Choroid plexus epithelial cell (primary cell): ENCODE data around the gene FHOD3.

Source experiments
- DNase-seq: peaks from one replicate; pipeline ENCODE4 v3.0.0-alpha.2; 2010; ENCODE audit warnings: low read depth
- H3K4me3 ChIP-seq: 2 replicates; pipeline ENCODE4 v1.5.1; 2011; ENCODE audit warnings: low read depth, mild to moderate bottlenecking, control low read depth, low read length, moderate library complexity
- TF ChIP-seq, protein P1 (sequence below): conservative IDR thresholded peaks from 2 replicates; pipeline ENCODE4 v1.5.1; 2011; ENCODE audit warnings: low read depth, mild to moderate bottlenecking, control low read depth, inconsistent platforms, low read length, moderate library complexity

FHOD3 gene

GRCh38 chr18:36636237-36636817 lies 338.8 kb downstream of the FHOD3 start:
- TF ChIP-seq, protein P1, sequence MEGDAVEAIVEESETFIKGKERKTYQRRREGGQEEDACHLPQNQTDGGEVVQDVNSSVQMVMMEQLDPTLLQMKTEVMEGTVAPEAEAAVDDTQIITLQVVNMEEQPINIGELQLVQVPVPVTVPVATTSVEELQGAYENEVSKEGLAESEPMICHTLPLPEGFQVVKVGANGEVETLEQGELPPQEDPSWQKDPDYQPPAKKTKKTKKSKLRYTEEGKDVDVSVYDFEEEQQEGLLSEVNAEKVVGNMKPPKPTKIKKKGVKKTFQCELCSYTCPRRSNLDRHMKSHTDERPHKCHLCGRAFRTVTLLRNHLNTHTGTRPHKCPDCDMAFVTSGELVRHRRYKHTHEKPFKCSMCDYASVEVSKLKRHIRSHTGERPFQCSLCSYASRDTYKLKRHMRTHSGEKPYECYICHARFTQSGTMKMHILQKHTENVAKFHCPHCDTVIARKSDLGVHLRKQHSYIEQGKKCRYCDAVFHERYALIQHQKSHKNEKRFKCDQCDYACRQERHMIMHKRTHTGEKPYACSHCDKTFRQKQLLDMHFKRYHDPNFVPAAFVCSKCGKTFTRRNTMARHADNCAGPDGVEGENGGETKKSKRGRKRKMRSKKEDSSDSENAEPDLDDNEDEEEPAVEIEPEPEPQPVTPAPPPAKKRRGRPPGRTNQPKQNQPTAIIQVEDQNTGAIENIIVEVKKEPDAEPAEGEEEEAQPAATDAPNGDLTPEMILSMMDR = no peak

DNA sequence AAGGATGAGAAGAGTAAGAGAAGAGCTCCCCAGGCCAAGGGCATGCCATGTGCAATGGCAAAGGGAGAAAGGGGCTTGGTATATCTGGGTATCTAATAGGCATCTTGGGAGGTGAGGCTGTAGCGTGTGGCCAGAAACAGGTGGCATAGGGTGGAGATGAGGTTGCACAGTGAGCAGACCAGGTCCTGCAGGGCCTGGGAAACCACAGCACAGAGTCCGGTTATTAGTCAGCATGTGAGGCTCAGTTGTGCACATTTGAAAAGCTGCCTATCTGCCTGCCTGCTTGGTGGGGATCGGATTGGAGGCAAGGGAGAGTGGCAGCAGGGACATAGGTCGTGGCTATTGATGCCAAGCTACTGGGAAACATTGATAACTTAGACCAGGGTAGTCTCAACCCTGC lies 340.7 kb downstream of the FHOD3 start:
- no peak for DNase-seq
- H3K4me3 ChIP-seq = no peak overlapping the region
- TF ChIP-seq, protein P1 = no peak

More at GRCh38 chr18:36636237-36636817, 338.8 kb downstream of the FHOD3 start:
- H3K4me3 ChIP-seq = no peak overlapping the region
- no peak for DNase-seq

- TF ChIP-seq, protein P1 = no peak
- DNase-seq = no peak
Measured at GRCh38 chr18:36640021-36640952, 342.8 kb downstream of the FHOD3 start.

GRCh38 chr18:36643061-36643460 lies 345.5 kb downstream of the FHOD3 start:
- no peak overlapping the region for H3K4me3 ChIP-seq
- DNase-seq = no peak
- TF ChIP-seq, protein P1 = no peak

More at GRCh38 chr18:36640021-36640952, 342.8 kb downstream of the FHOD3 start:
- no peak overlapping the region for H3K4me3 ChIP-seq

- H3K4me3 ChIP-seq = no peak overlapping the region
Measured at GRCh38 chr18:36648803-36649202, 351.3 kb downstream of the FHOD3 start.

DNA sequence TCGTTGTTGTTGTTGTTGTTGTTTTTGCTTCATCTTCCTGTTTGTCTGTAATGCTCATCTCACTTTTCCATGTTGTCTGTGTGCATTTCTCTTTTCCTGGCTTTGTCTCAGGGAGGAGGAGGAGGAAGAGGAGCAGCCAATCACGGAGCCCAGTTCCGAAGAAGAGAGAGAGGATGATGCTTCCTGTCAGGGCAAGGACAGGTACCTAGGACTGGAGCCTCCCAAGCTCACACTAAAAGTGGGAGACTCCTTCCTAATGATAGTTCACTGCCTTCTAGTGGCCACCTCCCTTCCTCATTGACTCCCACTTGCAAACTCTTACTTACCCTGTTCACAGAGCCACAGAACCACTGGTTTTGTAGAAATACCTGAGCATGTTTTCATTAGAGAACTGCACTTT lies 351.7 kb downstream of the FHOD3 start:
- no peak for DNase-seq
- H3K4me3 ChIP-seq = no peak overlapping the region
- TF ChIP-seq, protein P1 = no peak

More at GRCh38 chr18:36648803-36649202, 351.3 kb downstream of the FHOD3 start:
- no peak for DNase-seq
- TF ChIP-seq, protein P1 = no peak
